ENCODE results near the gene PABPC1L.

DNA sequence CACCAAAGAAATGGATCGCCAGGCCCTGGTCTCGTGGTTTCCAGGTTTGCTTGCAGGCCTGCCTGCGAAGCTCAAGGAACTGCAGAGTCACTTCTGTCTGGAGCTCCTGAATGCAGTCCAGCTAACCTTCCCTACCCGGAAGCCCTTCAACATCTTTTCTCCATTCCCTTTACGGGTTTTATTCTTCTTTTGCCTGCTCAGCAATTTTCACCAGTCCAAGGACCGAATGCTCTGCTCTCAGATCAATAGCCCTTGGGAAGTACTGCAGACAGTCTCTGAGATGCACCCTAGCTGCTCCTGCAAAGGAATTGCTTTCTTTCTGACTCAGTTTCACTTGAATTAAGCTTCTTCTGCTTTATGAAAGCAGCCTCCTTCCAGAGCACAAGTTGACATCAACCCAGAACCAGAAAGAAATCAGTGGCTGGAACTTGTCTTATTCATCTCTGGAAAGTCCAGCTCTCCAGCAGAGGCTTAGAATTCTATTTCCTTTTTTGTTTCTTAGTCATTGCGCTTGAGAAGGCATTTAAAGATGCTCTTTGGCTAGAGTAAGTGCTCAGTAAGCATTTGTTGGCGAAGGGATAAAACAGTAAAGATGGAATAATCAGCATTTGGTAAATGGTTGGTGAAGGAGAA lies 43.0 kb upstream of the PABPC1L start:
- no peak for TF ChIP-seq POLR2AphosphoS5 (IDR thresholded peaks at IDR 0.05; ENCODE audit: low read depth, low read length)
- TF ChIP-seq, protein P1, sequence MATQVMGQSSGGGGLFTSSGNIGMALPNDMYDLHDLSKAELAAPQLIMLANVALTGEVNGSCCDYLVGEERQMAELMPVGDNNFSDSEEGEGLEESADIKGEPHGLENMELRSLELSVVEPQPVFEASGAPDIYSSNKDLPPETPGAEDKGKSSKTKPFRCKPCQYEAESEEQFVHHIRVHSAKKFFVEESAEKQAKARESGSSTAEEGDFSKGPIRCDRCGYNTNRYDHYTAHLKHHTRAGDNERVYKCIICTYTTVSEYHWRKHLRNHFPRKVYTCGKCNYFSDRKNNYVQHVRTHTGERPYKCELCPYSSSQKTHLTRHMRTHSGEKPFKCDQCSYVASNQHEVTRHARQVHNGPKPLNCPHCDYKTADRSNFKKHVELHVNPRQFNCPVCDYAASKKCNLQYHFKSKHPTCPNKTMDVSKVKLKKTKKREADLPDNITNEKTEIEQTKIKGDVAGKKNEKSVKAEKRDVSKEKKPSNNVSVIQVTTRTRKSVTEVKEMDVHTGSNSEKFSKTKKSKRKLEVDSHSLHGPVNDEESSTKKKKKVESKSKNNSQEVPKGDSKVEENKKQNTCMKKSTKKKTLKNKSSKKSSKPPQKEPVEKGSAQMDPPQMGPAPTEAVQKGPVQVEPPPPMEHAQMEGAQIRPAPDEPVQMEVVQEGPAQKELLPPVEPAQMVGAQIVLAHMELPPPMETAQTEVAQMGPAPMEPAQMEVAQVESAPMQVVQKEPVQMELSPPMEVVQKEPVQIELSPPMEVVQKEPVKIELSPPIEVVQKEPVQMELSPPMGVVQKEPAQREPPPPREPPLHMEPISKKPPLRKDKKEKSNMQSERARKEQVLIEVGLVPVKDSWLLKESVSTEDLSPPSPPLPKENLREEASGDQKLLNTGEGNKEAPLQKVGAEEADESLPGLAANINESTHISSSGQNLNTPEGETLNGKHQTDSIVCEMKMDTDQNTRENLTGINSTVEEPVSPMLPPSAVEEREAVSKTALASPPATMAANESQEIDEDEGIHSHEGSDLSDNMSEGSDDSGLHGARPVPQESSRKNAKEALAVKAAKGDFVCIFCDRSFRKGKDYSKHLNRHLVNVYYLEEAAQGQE (IDR thresholded peaks at IDR 0.05; ENCODE audit: insufficient read depth in 1 of 2, low read depth in 2 of 2, low read length in 2 of 2) = no peak

Measured in PFSK-1 (cell line).